Measurements from ENCODE around the gene WDR7.

- TF ChIP-seq GABPA (IDR thresholded peaks at IDR 0.05; ENCODE audit: low read depth) (no peak), CTCF (IDR thresholded peaks at IDR 0.05 in 2 of 3, conservative IDR thresholded peaks at IDR 0.05 in 1 of 3; ENCODE audit: control insufficient read depth in 2 of 3, extremely low read depth in 1 of 3, insufficient read depth in 1 of 3, low read depth in 3 of 3, low read length in 3 of 3) (no peak), BHLHE40 (IDR thresholded peaks at IDR 0.05; ENCODE audit: borderline replicate concordance in 1 of 2, low read depth in 2 of 2, low read length in 1 of 2) (no peak), SRF (IDR thresholded peaks at IDR 0.05; ENCODE audit: low read depth in 2 of 2, low read length in 2 of 2) (no peak), TARDBP (IDR thresholded peaks at IDR 0.05; ENCODE audit: borderline replicate concordance) (no peak), FOXM1 (IDR thresholded peaks at IDR 0.05; ENCODE audit: low read depth, low read length) (no peak), NFYB (IDR thresholded peaks at IDR 0.05; ENCODE audit: insufficient read depth, low read depth, low read length) (no peak), MAX (IDR thresholded peaks at IDR 0.05; ENCODE audit: low read depth, low read length) (no peak), POLR2AphosphoS5 (IDR thresholded peaks at IDR 0.05; ENCODE audit: low read length) (no peak), POU2F2 (IDR thresholded peaks at IDR 0.05; ENCODE audit: borderline replicate concordance, low read depth, low read length) (no peak), BACH1 (IDR thresholded peaks at IDR 0.05; ENCODE audit: borderline replicate concordance) (no peak), USF2 (IDR thresholded peaks at IDR 0.05; ENCODE audit: borderline replicate concordance, low read depth, low read length) (no peak)
These were observed 190.7 kb downstream of the WDR7 start for GRCh38 chr18:56841836-56842235.
